ENCODE results near the gene MSMB. TPM values are rescaled to one million over a fixed set of nuclear protein-coding genes. Genes with fewer than 3 reads are reported as not detected.
"Not testable (repeated sequence)": the region's sequence is repeated elsewhere in the genome, so short reads cannot be mapped to it uniquely, and the experiment has no call there.

MSMB gene
- total and polyA plus RNA-seq, 9 of the 15 experiments (the other 6 are each of a cell fraction or from before 2014, with no cell fraction given), result 0.21 to 0.60 TPM; not detected in 7

- H3K4me3 ChIP-seq; H3K36me3 ChIP-seq (ENCODE audit: control insufficient read depth, insufficient read depth, low read length); H3K9me3 ChIP-seq (replicated peaks; ENCODE audit: control insufficient read depth, insufficient read depth, low read depth, low read length); in situ Hi-C loops (cut with MboI); POLR2A ChIA-PET; intact Hi-C loops (cut with micrococcal nuclease); H3K27ac ChIP-seq (ENCODE audit: extremely low read depth, low read depth, low read length); BruUV-seq (replicated peaks); H3K9me1 ChIP-seq (ENCODE audit: control insufficient read depth, insufficient read depth, low read length); H3K4me2 ChIP-seq (ENCODE audit: insufficient read depth, low read length); H2AFZ ChIP-seq (ENCODE audit: low read depth, low read length); H4K20me1 ChIP-seq (replicated peaks; ENCODE audit: control insufficient read depth, insufficient read depth, low read length); CTCF ChIA-PET (ENCODE audit: low intra/inter-chr PET ratio); H3K79me2 ChIP-seq (ENCODE audit: control insufficient read depth, insufficient read depth, low read length); FAIRE-seq; H3K27me3 ChIP-seq (ENCODE audit: control insufficient read depth in 2 of 2, insufficient read depth in 2 of 2, low read length in 2 of 2); ATAC-seq; DNase-seq (ENCODE audit: extremely low read depth in 1 of 4, low spot score in 3 of 4); H3K9ac ChIP-seq (ENCODE audit: insufficient read depth in 1 of 2, low read depth in 2 of 2, low read length in 2 of 2): not testable (repeated sequence)
- H3K4me1 ChIP-seq (replicated peaks in 1 of 2; ENCODE audit: control insufficient read depth in 2 of 2, insufficient read depth in 2 of 2, low read length in 2 of 2), result peaks cover 4 to 17% of the 10 kb centered on the region in 2 experiments; a peak in 4 of 5 replicates
- WGBS (ENCODE audit: insufficient coverage, low coverage, missing lambda C conversion rate), result 65% methylated on average over 5 of the region's 5 CpGs
- TF ChIP-seq ZNF384 (IDR thresholded peaks at IDR 0.05; ENCODE audit: low read depth, low read length) (peak; percentile 81), ZBTB40 (IDR thresholded peaks at IDR 0.05) (peak; percentile 95), ZBTB40 (CRISPR knock-in tag; IDR thresholded peaks at IDR 0.05) (peak; percentile 95)
These were observed 11.9 kb upstream of the MSMB start for GRCh38 chr10:46057927-46058326.
